Fibroblast of lung (primary cell): ENCODE measurements around the gene HGFAC. TPM values are rescaled to one million over a fixed set of nuclear protein-coding genes. Genes with fewer than 3 reads are reported as not detected.

ENCODE experiments used
- DNase-seq, 2 donors: peaks; one replicate each; pipeline versions ENCODE4 v3.0.0 to v3.0.0-alpha.2; 2010; ENCODE audit warnings: low read depth in 2 of 2
- H2AFZ ChIP-seq: 2 replicates; pipeline ENCODE4 v1.5.1; 2012; ENCODE audit warnings: low read length, control low read depth, inconsistent platforms
- H3K27ac ChIP-seq: 2 replicates; pipeline ENCODE4 v1.5.1; 2011; ENCODE audit warnings: low read length, control low read depth; ENCODE audit not compliant: insufficient read depth
- H3K27me3 ChIP-seq: 2 replicates; pipeline ENCODE4 v1.5.1; 2011; ENCODE audit warnings: mild to moderate bottlenecking, low read length; ENCODE audit not compliant: control insufficient read depth, insufficient read depth
- H3K36me3 ChIP-seq: 2 replicates; pipeline ENCODE4 v1.5.1; 2011; ENCODE audit warnings: low read length; ENCODE audit not compliant: control insufficient read depth, insufficient read depth
- H3K4me1 ChIP-seq: 2 replicates; pipeline ENCODE4 v1.5.1; 2011; ENCODE audit warnings: low read length; ENCODE audit not compliant: control insufficient read depth, insufficient read depth; ENCODE audit errors: extremely low read depth
- H3K4me2 ChIP-seq: 2 replicates; pipeline ENCODE4 v1.5.1; 2011; ENCODE audit warnings: low read length, control low read depth; ENCODE audit not compliant: insufficient read depth; ENCODE audit errors: extremely low read depth
- H3K4me3 ChIP-seq, 4 experiments: fragments of 200-600 bp in 1 of 4; sonication (generic) in 1 of 4; replicated peaks in 1 of 4; 2 replicates each; pipeline ENCODE4 v1.5.1; 2011 to 2016; ENCODE audit warnings: low read length in 4 of 4, low read depth in 3 of 4, mild to moderate bottlenecking in 3 of 4, control low read depth in 2 of 4, inconsistent platforms in 1 of 4, mixed read lengths in 1 of 4; ENCODE audit not compliant: insufficient read depth in 1 of 4; ENCODE audit errors: control extremely low read depth in 1 of 4
- H3K79me2 ChIP-seq: 2 replicates; pipeline ENCODE4 v1.5.1; 2012; ENCODE audit warnings: mild to moderate bottlenecking, low read length, inconsistent platforms; ENCODE audit not compliant: control insufficient read depth, insufficient read depth
- H3K9ac ChIP-seq: 2 replicates; pipeline ENCODE4 v1.5.1; 2011; ENCODE audit warnings: mild to moderate bottlenecking, low read length, control low read depth; ENCODE audit not compliant: insufficient read depth
- H3K9me3 ChIP-seq: 2 replicates; pipeline ENCODE4 v1.5.1; 2012; ENCODE audit warnings: low read depth, low read length; ENCODE audit not compliant: control insufficient read depth, insufficient read depth
- H4K20me1 ChIP-seq: 2 replicates; pipeline ENCODE4 v1.5.1; 2011; ENCODE audit warnings: low read length; ENCODE audit not compliant: control insufficient read depth, insufficient read depth; ENCODE audit errors: extremely low read depth
- CTCF ChIP-seq, 2 donors: IDR thresholded peaks in 1 of 2; conservative IDR thresholded peaks in 1 of 2; 1 replicate in 1 of 2; 2 replicates in 1 of 2; pipeline ENCODE4 v1.5.1; 2011 to 2012; ENCODE audit warnings: low read length in 2 of 2, control low read depth in 1 of 2, inconsistent platforms in 1 of 2, low read depth in 1 of 2, mild to moderate bottlenecking in 1 of 2
- EZH2 ChIP-seq: IDR thresholded peaks from 2 replicates; pipeline ENCODE4 v1.5.1; 2012; ENCODE audit warnings: low read length, control low read depth, mild to moderate bottlenecking; ENCODE audit errors: missing control alignments
- polyA plus RNA-seq, 2 donors: library from polyadenylated mRNA; depleted of rRNA in 1 of 2; stranded (reverse) in 1 of 2; unstranded in 1 of 2; fragments of >200 nt; gene quantifications; 2 replicates each; pipeline ENCODE4 v1.2.1, GENCODE V29; 2011 to 2012; ENCODE audit warnings: missing spikeins in 1 of 2
- total RNA-seq: library from RNA; depleted of rRNA; stranded (reverse); fragments of >200 nt; gene quantifications from 2 replicates; pipeline ENCODE4 v1.2.1, GENCODE V29; 2014

HGFAC gene
- total and polyA plus RNA-seq, 2 donors (not counting 1 experiment from before 2014, with no cell fraction given) = 0.33 TPM; not detected in 1

- Histone ChIP-seq H3K9ac (no peak overlapping the region), H3K27me3 (peaks cover 4% of the 10 kb centered on the region), H3K4me3 (no peak overlapping the region), H3K4me2 (no peak overlapping the region), H3K79me2 (no peaks in the 10 kb centered on the region), H4K20me1 (no peaks in the 10 kb centered on the region), H3K27ac (no peak overlapping the region), H3K9me3 (peaks cover 4% of the 10 kb centered on the region), H2AFZ (no peak overlapping the region), H3K4me1 (no peaks in the 10 kb centered on the region), H3K36me3 (no peaks in the 10 kb centered on the region)
- DNase-seq = no peak
- TF ChIP-seq EZH2 (no peak), CTCF (conservative IDR thresholded peaks at IDR 0.05 in 1 of 2, IDR thresholded peaks at IDR 0.05 in 1 of 2; ENCODE audit: low read depth in 1 of 2, low read length in 2 of 2) (no peak)
Measured at GRCh38 chr4:3468154-3468553, 26.4 kb downstream of the HGFAC start.

- Histone ChIP-seq H3K27ac (no peak overlapping the region), H3K4me1 (no peaks in the 10 kb centered on the region), H3K9me3 (peaks cover 4% of the 10 kb centered on the region), H3K27me3 (peaks cover 4% of the 10 kb centered on the region), H3K4me2 (no peak overlapping the region), H3K36me3 (no peaks in the 10 kb centered on the region), H3K79me2 (no peaks in the 10 kb centered on the region), H4K20me1 (no peaks in the 10 kb centered on the region), H2AFZ (no peak overlapping the region), H3K4me3 (no peak overlapping the region), H3K9ac (no peak overlapping the region)
- DNase-seq = no peak
- TF ChIP-seq EZH2 (no peak), CTCF (conservative IDR thresholded peaks at IDR 0.05 in 1 of 2, IDR thresholded peaks at IDR 0.05 in 1 of 2; ENCODE audit: low read depth in 1 of 2, low read length in 2 of 2) (no peak)
Measured at GRCh38 chr4:3468804-3469203, 27.0 kb downstream of the HGFAC start.

GRCh38 chr4:3469386-3470243 is 27.8 kb downstream of the HGFAC start:
- Histone ChIP-seq H3K4me3 (no peak overlapping the region), H4K20me1 (no peaks in the 10 kb centered on the region), H2AFZ (no peak overlapping the region), H3K27ac (no peak overlapping the region), H3K36me3 (no peaks in the 10 kb centered on the region), H3K4me1 (no peaks in the 10 kb centered on the region), H3K9ac (no peak overlapping the region), H3K4me2 (no peak overlapping the region), H3K27me3 (peaks cover 4% of the 10 kb centered on the region), H3K9me3 (peaks cover 4% of the 10 kb centered on the region), H3K79me2 (no peaks in the 10 kb centered on the region)
- DNase-seq = no peak
- TF ChIP-seq CTCF (conservative IDR thresholded peaks at IDR 0.05 in 1 of 2, IDR thresholded peaks at IDR 0.05 in 1 of 2; ENCODE audit: low read depth in 1 of 2, low read length in 2 of 2) (no peak), EZH2 (no peak)
